Measurements from ENCODE around the gene KRT1.
"Not testable (repeated sequence)": the region's sequence is repeated elsewhere in the genome, so short reads cannot be mapped to it uniquely, and the experiment has no call there.

KRT1 gene

DNA sequence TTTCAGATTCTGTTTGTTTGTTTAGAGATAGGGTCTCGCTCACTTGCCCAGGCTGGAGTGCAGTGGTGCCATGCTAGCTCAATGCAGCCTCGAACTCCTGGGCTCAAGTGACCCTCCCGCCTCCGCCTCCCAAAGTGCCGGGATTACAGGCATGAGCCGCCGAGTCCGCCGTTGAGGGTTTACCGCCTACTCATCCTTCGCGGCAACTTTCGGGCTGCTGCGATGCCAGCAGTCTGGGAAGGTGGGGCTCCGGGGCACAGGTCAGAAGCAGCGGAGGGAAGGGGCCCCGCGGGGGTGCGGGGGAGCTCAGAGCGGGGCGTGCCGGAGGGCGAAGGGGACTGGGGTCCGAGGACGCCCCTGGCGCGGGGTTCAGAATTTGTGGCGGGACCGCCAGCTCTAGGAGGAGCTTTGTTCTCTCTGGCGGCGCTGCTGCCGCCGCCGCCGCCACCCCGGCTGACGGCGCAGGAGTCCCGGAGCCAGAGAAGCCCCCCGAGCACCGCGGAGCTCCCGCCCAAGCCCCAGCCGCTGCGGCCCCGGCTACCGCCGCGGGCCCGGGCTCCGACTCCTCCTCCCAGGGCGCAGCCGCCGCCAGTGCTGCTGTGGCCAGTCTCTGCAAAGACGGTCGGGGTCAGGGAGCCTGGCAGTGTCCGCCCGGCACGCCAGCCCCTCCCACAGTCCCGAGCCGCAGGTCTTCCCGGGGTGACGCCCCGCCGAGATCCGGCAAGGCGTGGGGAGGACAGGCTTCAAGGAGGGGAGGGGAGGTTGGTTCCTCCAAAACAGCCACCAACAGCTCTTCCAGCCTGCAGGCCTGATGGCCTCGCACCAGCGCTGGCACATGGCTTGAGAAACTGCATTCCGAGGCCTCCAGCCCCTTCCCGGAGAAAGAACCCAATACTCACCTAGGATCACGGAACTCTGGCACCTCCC, 34.0 kb upstream of the KRT1 start:
- no peaks in the 10 kb centered on the region for H3K4me1 ChIP-seq (ENCODE audit: insufficient read depth, low read length)
- no peaks in the 10 kb centered on the region for H3K9me3 ChIP-seq (ENCODE audit: low read length)
- no peak overlapping the region for H3K4me3 ChIP-seq (ENCODE audit: low read depth in 1 of 2, low read length in 2 of 2)
- H3K27ac ChIP-seq (ENCODE audit: low read depth, low read length), result no peak overlapping the region
- H3K9ac ChIP-seq (ENCODE audit: low read length), result no peak overlapping the region
- no peaks in the 10 kb centered on the region for H3K36me3 ChIP-seq (ENCODE audit: insufficient read depth, low read length)
- H3K27me3 ChIP-seq (ENCODE audit: control insufficient read depth in 1 of 2, insufficient read depth in 2 of 2, low read length in 2 of 2), result peaks cover 26 to 32% of the 10 kb centered on the region in 2 donors

- H3K27ac ChIP-seq (ENCODE audit: low read depth, low read length); H3K36me3 ChIP-seq (ENCODE audit: insufficient read depth, low read length); H3K4me3 ChIP-seq (ENCODE audit: low read depth in 1 of 2, low read length in 2 of 2); H3K9me3 ChIP-seq (ENCODE audit: low read length); H3K9ac ChIP-seq (ENCODE audit: low read length); H3K4me1 ChIP-seq (ENCODE audit: insufficient read depth, low read length): not testable (repeated sequence)
- H3K27me3 ChIP-seq (ENCODE audit: control insufficient read depth in 1 of 2, insufficient read depth in 2 of 2, low read length in 2 of 2), result peaks cover 26 to 32% of the 10 kb centered on the region in 2 donors
These were observed 31.9 kb upstream of the KRT1 start for GRCh38 chr12:52712122-52712521.

DNA sequence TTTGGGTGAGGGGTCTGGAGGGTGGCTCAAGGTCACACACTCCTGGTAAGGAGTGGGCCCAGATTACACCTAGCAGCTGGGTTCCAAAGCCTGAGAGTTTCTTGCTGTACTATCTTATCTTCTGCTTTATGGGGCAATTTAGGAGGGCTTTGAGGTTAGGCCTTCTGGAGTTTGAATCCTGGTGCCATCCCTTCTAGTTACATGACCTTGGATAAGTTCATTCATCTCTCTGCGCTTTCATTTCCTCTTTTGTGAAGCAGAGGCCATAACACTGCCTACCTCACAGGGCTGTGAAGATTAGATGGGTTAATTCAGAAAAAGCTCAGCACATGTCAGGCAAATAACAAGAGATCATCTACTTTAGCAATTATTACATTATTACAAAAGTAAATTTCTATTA, 30.5 kb upstream of the KRT1 start:
- Histone ChIP-seq H3K27ac (ENCODE audit: low read depth, low read length) (no peak overlapping the region), H3K4me1 (ENCODE audit: insufficient read depth, low read length) (no peaks in the 10 kb centered on the region), H3K9ac (ENCODE audit: low read length) (no peak overlapping the region), H3K27me3 (ENCODE audit: control insufficient read depth in 1 of 2, insufficient read depth in 2 of 2, low read length in 2 of 2) (peaks cover 26 to 32% of the 10 kb centered on the region in 2 donors), H3K4me3 (ENCODE audit: low read depth in 1 of 2, low read length in 2 of 2) (no peak overlapping the region), H3K36me3 (ENCODE audit: insufficient read depth, low read length) (no peaks in the 10 kb centered on the region), H3K9me3 (ENCODE audit: low read length) (no peaks in the 10 kb centered on the region)

- no peak overlapping the region for H3K4me3 ChIP-seq (ENCODE audit: low read depth in 1 of 2, low read length in 2 of 2)
- no peak overlapping the region for H3K27ac ChIP-seq (ENCODE audit: low read depth, low read length)
- H3K9ac ChIP-seq (ENCODE audit: low read length), result no peak overlapping the region
- H3K27me3 ChIP-seq (ENCODE audit: control insufficient read depth in 1 of 2, insufficient read depth in 2 of 2, low read length in 2 of 2), result peaks cover 4 to 6% of the 10 kb centered on the region in 2 donors
- H3K4me1 ChIP-seq (ENCODE audit: insufficient read depth, low read length), result no peaks in the 10 kb centered on the region
- no peaks in the 10 kb centered on the region for H3K36me3 ChIP-seq (ENCODE audit: insufficient read depth, low read length)
- no peaks in the 10 kb centered on the region for H3K9me3 ChIP-seq (ENCODE audit: low read length)
These were observed 27.8 kb upstream of the KRT1 start for GRCh38 chr12:52708010-52708409.

DNA sequence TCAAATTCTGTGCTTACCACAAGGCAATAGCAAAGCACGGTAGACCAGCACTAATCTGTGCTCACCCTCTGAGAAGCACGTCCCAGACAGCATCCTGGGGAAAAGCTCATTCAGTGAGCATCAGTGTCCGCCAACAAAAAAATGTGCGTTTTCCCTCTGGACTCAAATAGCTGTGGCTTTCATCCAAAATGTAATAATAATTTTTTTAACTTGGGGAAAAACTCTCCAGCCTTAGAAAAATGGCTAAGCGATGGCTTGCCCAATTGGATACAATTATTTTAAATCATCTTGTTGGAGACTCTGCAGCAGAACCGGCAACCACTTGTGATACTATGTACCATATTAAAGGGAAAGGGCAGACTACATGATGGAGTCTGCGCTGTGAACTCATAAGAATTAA, 24.3 kb upstream of the KRT1 start:
- Histone ChIP-seq H3K36me3 (ENCODE audit: insufficient read depth, low read length) (no peaks in the 10 kb centered on the region), H3K9me3 (ENCODE audit: low read length) (no peaks in the 10 kb centered on the region), H3K9ac (ENCODE audit: low read length) (no peak overlapping the region), H3K4me3 (ENCODE audit: low read depth in 1 of 2, low read length in 2 of 2) (no peak overlapping the region), H3K27ac (ENCODE audit: low read depth, low read length) (no peak overlapping the region), H3K4me1 (ENCODE audit: insufficient read depth, low read length) (no peaks in the 10 kb centered on the region), H3K27me3 (ENCODE audit: control insufficient read depth in 1 of 2, insufficient read depth in 2 of 2, low read length in 2 of 2) (no peaks in the 10 kb centered on the region)

DNA sequence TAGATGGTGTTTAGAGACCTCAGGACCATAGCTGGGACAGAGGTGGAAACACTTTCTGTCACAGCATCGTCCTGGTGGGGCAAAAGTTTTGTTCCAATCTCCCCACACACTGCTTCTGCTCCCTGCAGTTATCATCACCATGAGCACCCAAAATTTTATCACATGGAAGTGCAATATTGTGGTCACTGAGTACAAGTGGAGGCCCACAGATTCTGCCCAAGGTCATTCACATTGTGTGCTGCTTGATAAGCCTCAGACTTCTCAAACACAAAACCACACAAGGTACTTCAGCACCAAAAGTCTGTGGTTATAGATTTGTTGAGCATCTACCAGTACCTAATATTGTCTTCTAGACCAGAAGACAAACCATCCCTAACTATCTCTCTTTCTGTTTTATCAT, 23.7 kb upstream of the KRT1 start:
- Histone ChIP-seq H3K4me3 (ENCODE audit: low read depth in 1 of 2, low read length in 2 of 2) (no peak overlapping the region), H3K36me3 (ENCODE audit: insufficient read depth, low read length) (no peaks in the 10 kb centered on the region), H3K27ac (ENCODE audit: low read depth, low read length) (no peak overlapping the region), H3K4me1 (ENCODE audit: insufficient read depth, low read length) (no peaks in the 10 kb centered on the region), H3K27me3 (ENCODE audit: control insufficient read depth in 1 of 2, insufficient read depth in 2 of 2, low read length in 2 of 2) (no peaks in the 10 kb centered on the region), H3K9ac (ENCODE audit: low read length) (no peak overlapping the region), H3K9me3 (ENCODE audit: low read length) (no peaks in the 10 kb centered on the region)

DNA sequence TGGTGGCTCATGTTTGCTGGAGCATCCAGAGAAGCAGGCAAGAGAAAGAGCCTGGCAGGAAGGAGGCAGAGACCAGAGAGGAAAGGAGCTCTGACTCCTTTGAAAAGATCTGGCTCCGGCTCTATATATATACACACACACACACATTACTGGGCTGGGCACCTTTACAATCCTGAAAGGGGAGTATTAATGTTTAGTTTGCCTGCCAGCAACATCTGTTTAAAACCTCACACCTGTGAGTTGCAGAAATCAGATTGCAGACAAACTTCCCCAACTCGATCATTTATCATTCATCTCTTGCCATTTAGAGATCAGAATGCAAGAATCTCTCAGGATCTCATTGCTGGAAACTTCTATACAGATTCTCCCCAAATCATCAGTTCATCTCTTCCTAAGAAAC, 23.2 kb upstream of the KRT1 start, which contains the start of gene KRT77:
KRT77 (minus strand) TSS at position 101 of the 400 bp plus-strand sequence; CDS start at position 11, 90 bp downstream.
- Histone ChIP-seq H3K27me3 (ENCODE audit: control insufficient read depth in 1 of 2, insufficient read depth in 2 of 2, low read length in 2 of 2) (no peaks in the 10 kb centered on the region), H3K9me3 (ENCODE audit: low read length) (no peaks in the 10 kb centered on the region), H3K4me3 (ENCODE audit: low read depth in 1 of 2, low read length in 2 of 2) (no peak within 1 kb of the TSS), H3K36me3 (ENCODE audit: insufficient read depth, low read length) (no peaks in the 10 kb centered on the region), H3K9ac (ENCODE audit: low read length) (no peak within 1 kb of the TSS), H3K4me1 (ENCODE audit: insufficient read depth, low read length) (no peaks in the 10 kb centered on the region), H3K27ac (ENCODE audit: low read depth, low read length) (no peak within 1 kb of the TSS)

GRCh38 chr12:52702338-52702737, 22.1 kb upstream of the KRT1 start:
- Histone ChIP-seq H3K36me3 (ENCODE audit: insufficient read depth, low read length) (no peaks in the 10 kb centered on the region), H3K27me3 (ENCODE audit: control insufficient read depth in 1 of 2, insufficient read depth in 2 of 2, low read length in 2 of 2) (no peaks in the 10 kb centered on the region), H3K4me1 (ENCODE audit: insufficient read depth, low read length) (no peaks in the 10 kb centered on the region), H3K4me3 (ENCODE audit: low read depth in 1 of 2, low read length in 2 of 2) (no peak overlapping the region), H3K9ac (ENCODE audit: low read length) (no peak overlapping the region), H3K9me3 (ENCODE audit: low read length) (no peaks in the 10 kb centered on the region), H3K27ac (ENCODE audit: low read depth, low read length) (no peak overlapping the region)

- Histone ChIP-seq H3K27me3 (ENCODE audit: control insufficient read depth in 1 of 2, insufficient read depth in 2 of 2, low read length in 2 of 2) (no peaks in the 10 kb centered on the region), H3K4me3 (ENCODE audit: low read depth in 1 of 2, low read length in 2 of 2) (no peak overlapping the region), H3K4me1 (ENCODE audit: insufficient read depth, low read length) (no peaks in the 10 kb centered on the region), H3K27ac (ENCODE audit: low read depth, low read length) (no peak overlapping the region), H3K36me3 (ENCODE audit: insufficient read depth, low read length) (no peaks in the 10 kb centered on the region), H3K9ac (ENCODE audit: low read length) (no peak overlapping the region), H3K9me3 (ENCODE audit: low read length) (no peaks in the 10 kb centered on the region)
These were observed 21.1 kb upstream of the KRT1 start for GRCh38 chr12:52701281-52701680.

- Histone ChIP-seq H3K36me3 (ENCODE audit: insufficient read depth, low read length) (no peaks in the 10 kb centered on the region), H3K4me3 (ENCODE audit: low read depth in 1 of 2, low read length in 2 of 2) (no peak overlapping the region), H3K4me1 (ENCODE audit: insufficient read depth, low read length) (no peaks in the 10 kb centered on the region), H3K9ac (ENCODE audit: low read length) (no peak overlapping the region), H3K27me3 (ENCODE audit: control insufficient read depth in 1 of 2, insufficient read depth in 2 of 2, low read length in 2 of 2) (no peaks in the 10 kb centered on the region), H3K9me3 (ENCODE audit: low read length) (no peaks in the 10 kb centered on the region), H3K27ac (ENCODE audit: low read depth, low read length) (no peak overlapping the region)
These were observed 19.8 kb upstream of the KRT1 start for GRCh38 chr12:52699960-52700359.

DNA sequence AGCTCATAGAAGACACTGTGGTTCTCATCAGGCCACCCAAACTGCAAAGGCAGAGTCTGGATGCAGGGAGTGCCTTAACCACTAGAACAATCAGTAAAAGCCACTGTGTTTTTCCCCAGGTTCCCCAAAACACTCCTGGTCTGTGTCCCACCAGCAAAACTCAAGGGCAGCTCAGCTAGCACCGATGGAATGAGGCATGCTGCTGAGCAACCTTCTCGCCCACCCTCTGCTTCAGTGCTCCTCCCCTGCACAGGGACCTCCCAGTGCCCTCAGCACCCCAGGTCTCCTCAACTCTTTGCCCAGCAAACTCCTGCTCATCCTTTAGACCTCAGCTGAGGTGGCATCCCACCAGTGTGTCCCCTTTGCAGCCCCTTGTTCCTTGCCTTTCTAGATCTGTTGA, 19.2 kb upstream of the KRT1 start:
- Histone ChIP-seq H3K9ac (ENCODE audit: low read length) (no peak overlapping the region), H3K27ac (ENCODE audit: low read depth, low read length) (no peak overlapping the region), H3K27me3 (ENCODE audit: control insufficient read depth in 1 of 2, insufficient read depth in 2 of 2, low read length in 2 of 2) (no peaks in the 10 kb centered on the region), H3K36me3 (ENCODE audit: insufficient read depth, low read length) (no peaks in the 10 kb centered on the region), H3K4me1 (ENCODE audit: insufficient read depth, low read length) (no peaks in the 10 kb centered on the region), H3K4me3 (ENCODE audit: low read depth in 1 of 2, low read length in 2 of 2) (no peak overlapping the region), H3K9me3 (ENCODE audit: low read length) (no peaks in the 10 kb centered on the region)

Data from muscle layer of colon (tissue), 2 donors.